Measurements from ENCODE around the gene SRCIN1.

SRCIN1 gene

DNA sequence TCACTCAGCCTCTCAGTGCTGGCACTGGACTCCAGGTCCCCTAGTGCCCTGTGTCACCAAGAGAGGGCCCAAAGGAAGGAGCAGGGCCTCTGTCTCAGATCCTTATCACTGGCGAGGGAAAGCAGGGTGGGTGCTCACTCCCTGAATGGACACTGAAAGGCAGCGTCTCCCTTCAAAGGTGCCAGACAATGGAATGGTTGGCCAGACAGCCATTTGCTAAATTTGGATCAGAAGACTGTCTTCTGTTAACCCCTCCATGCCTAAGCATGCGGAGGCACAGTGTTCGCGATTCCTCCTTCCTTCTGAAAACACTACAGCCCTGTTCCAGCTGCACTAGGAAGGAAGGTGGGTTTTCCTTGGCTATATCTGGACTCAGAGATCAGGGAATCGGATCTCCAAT is 48.4 kb downstream of the SRCIN1 start:
- TF ChIP-seq, protein P1, sequence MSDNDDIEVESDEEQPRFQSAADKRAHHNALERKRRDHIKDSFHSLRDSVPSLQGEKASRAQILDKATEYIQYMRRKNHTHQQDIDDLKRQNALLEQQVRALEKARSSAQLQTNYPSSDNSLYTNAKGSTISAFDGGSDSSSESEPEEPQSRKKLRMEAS (IDR thresholded peaks at IDR 0.05; ENCODE audit: low read depth, low read length) = no peak
- TF ChIP-seq, protein P2, sequence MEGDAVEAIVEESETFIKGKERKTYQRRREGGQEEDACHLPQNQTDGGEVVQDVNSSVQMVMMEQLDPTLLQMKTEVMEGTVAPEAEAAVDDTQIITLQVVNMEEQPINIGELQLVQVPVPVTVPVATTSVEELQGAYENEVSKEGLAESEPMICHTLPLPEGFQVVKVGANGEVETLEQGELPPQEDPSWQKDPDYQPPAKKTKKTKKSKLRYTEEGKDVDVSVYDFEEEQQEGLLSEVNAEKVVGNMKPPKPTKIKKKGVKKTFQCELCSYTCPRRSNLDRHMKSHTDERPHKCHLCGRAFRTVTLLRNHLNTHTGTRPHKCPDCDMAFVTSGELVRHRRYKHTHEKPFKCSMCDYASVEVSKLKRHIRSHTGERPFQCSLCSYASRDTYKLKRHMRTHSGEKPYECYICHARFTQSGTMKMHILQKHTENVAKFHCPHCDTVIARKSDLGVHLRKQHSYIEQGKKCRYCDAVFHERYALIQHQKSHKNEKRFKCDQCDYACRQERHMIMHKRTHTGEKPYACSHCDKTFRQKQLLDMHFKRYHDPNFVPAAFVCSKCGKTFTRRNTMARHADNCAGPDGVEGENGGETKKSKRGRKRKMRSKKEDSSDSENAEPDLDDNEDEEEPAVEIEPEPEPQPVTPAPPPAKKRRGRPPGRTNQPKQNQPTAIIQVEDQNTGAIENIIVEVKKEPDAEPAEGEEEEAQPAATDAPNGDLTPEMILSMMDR (IDR thresholded peaks at IDR 0.05; ENCODE audit: low read depth, low read length) = no peak
- TF ChIP-seq POLR2A (IDR thresholded peaks at IDR 0.05; ENCODE audit: extremely low read depth, insufficient read length) (no peak), MYC (IDR thresholded peaks at IDR 0.05; ENCODE audit: low read depth, low read length) (no peak)
- H3K4me3 ChIP-seq (ENCODE audit: low read depth, low read length) = no peak overlapping the region
- DNase-seq (ENCODE audit: low read depth) = no peak

DNA sequence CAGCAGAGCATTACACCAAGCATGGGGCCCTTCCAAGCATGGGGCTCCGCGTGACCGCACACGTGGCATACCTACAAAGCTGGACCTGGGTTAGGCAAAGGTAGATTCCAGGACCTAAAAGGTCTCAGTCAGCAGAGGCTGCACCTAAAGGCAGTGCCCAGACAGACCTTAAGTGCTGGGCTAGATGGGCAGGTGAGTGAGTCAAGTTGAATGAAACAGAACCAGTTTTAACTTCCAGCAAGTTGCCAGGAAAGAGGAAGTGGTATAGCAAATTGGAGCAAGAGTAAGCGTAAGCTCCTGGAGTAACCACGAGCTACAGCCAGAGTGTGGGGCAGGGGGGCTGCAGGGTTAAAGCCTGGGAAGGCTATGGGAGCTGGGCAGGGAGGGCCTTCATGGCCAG is 49.5 kb downstream of the SRCIN1 start:
- TF ChIP-seq MYC (IDR thresholded peaks at IDR 0.05; ENCODE audit: low read depth, low read length) = no peak
- TF ChIP-seq, protein P2 (IDR thresholded peaks at IDR 0.05; ENCODE audit: low read depth, low read length) = no peak
- no peak for TF ChIP-seq POLR2A (IDR thresholded peaks at IDR 0.05; ENCODE audit: extremely low read depth, insufficient read length)
- TF ChIP-seq, protein P1 (IDR thresholded peaks at IDR 0.05; ENCODE audit: low read depth, low read length) = peak; percentile 8; the same call in 1 of the 2 replicates
- DNase-seq (ENCODE audit: low read depth) = peak; percentile 72
- no peak overlapping the region for H3K4me3 ChIP-seq (ENCODE audit: low read depth, low read length)

DNA sequence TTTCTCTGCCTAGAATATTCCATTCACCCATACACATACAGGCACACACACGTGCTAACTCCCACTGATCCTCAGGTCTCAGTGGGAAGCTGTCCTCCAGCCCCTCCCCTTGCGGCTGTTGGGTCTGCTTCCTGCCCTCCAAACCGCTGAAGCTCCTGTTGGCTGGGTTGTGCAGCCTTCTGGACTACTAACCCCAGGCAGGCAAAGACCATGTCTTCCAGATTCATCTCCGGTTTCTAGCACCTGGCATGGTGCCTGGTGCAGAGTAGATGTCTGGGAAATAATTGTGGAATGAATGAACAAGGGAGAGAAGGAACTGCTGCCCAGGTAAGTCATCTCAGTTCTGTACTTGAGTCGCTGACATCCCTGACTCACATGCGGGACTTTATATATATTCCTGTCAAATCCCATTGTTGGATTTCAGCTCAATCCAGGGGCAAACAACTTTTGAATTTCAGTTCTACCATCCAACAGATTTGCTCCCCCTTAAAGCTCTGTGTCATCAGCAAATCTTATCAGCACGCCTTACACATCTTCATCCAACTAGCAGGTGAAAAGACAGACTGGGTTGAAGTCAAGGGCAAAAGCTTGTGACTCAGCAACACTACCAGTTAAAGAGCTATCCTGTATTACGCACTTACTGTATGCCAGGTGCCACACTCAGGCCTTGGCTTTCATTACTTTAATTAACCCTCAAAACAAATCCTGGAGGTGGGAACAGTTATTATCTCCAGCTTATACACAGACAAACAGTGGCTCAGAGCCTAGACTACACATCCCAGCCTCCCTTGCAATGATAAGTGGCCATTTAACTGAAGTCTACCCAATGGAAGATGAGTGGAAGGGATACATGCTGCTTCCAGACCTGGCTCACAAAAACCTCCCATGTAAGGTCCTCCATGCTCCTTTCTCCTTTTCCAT is 51.1 kb downstream of the SRCIN1 start:
- TF ChIP-seq POLR2A (IDR thresholded peaks at IDR 0.05; ENCODE audit: extremely low read depth, insufficient read length) = no peak
- H3K4me3 ChIP-seq (ENCODE audit: low read depth, low read length) = no peak overlapping the region
- DNase-seq (ENCODE audit: low read depth) = no peak

DNA sequence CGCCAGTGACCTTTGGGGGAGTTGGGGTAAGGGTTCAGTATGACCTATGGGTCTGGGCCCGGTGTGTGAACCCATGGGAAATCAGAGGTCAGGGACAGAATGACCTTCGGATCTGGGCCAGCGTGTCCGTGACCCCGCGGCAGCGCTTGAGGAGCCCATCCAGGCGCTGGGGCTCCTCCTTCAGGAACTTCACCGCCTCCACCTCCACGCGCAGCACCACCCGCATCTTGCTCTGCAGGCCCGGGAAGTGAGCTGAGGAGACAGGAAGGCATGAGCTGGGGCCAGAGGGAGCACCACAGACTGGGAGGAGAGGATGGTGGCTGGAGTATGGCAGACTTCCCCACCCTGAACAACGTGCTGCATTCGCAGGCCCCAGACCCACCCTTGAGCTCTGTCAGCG is 53.4 kb downstream of the SRCIN1 start:
- H3K4me3 ChIP-seq (ENCODE audit: low read depth, low read length) = no peak overlapping the region
- DNase-seq (ENCODE audit: low read depth) = no peak
- TF ChIP-seq, protein P1 (IDR thresholded peaks at IDR 0.05; ENCODE audit: low read depth, low read length) = no peak
- TF ChIP-seq POLR2A (IDR thresholded peaks at IDR 0.05; ENCODE audit: extremely low read depth, insufficient read length) = no peak
- TF ChIP-seq, protein P2 (IDR thresholded peaks at IDR 0.05; ENCODE audit: low read depth, low read length) = no peak
- TF ChIP-seq MYC (IDR thresholded peaks at IDR 0.05; ENCODE audit: low read depth, low read length) = no peak

DNA sequence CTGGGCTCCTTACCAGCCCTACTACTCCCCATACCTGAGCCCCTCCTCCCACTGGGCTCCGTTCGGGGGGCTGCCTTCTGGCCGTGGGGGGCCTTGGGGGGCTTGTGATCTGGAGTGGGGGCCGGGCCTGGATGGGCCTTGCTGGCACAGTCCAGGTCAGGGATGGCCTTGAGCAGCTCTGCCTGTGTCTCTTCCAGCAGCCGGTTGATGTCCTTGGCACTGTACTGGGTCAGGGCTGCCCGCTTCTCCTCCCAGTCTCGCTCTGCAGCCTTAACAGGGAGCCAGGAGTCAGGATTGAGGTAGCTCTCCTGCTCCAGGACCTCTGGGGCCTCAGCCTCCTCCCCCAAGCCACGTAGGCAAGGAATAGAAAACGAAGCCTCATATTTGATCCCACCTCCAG is 54.6 kb downstream of the SRCIN1 start:
- DNase-seq (ENCODE audit: low read depth) = no peak
- no peak for TF ChIP-seq MYC (IDR thresholded peaks at IDR 0.05; ENCODE audit: low read depth, low read length)
- TF ChIP-seq, protein P1 (IDR thresholded peaks at IDR 0.05; ENCODE audit: low read depth, low read length) = no peak
- TF ChIP-seq, protein P2 (IDR thresholded peaks at IDR 0.05; ENCODE audit: low read depth, low read length) = no peak
- TF ChIP-seq POLR2A (IDR thresholded peaks at IDR 0.05; ENCODE audit: extremely low read depth, insufficient read length) = no peak
- H3K4me3 ChIP-seq (ENCODE audit: low read depth, low read length) = no peak overlapping the region

DNA sequence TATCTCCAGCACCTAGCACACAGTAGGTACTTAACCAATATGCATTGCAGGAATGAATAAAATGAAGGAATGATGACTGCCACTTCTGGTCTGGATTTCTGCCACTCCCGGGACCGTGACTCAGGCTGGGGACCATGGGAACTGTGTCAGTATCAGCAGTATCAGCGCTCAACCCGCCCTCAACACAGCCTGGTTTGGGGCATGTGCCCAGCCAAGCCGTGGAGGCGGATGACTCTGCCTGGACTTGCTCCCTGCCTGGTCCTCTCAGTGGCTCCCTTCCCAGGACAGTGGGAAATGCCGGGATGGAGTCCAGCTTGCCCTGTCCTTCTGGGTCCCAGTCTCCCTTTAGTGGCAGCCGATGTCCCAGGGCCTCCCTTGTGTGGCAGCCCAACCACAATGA is 55.1 kb downstream of the SRCIN1 start:
- no peak for DNase-seq (ENCODE audit: low read depth)
- TF ChIP-seq POLR2A (IDR thresholded peaks at IDR 0.05; ENCODE audit: extremely low read depth, insufficient read length) = no peak
- TF ChIP-seq, protein P2 (IDR thresholded peaks at IDR 0.05; ENCODE audit: low read depth, low read length) = no peak
- no peak for TF ChIP-seq MYC (IDR thresholded peaks at IDR 0.05; ENCODE audit: low read depth, low read length)

More for the DNA sequence above, 55.1 kb downstream of the SRCIN1 start:
- H3K4me3 ChIP-seq (ENCODE audit: low read depth, low read length) = no peak overlapping the region

Measured in NB4 (cell line).